GM12801 (cell line): ENCODE results near the gene THOP1.

ENCODE experiments used
- CTCF ChIP-seq: IDR thresholded peaks from one replicate; pipeline ENCODE4 v1.5.1; 2011; ENCODE audit warnings: control low read depth; ENCODE audit not compliant: insufficient read length; ENCODE audit errors: extremely low read depth

The THOP1 gene

DNA sequence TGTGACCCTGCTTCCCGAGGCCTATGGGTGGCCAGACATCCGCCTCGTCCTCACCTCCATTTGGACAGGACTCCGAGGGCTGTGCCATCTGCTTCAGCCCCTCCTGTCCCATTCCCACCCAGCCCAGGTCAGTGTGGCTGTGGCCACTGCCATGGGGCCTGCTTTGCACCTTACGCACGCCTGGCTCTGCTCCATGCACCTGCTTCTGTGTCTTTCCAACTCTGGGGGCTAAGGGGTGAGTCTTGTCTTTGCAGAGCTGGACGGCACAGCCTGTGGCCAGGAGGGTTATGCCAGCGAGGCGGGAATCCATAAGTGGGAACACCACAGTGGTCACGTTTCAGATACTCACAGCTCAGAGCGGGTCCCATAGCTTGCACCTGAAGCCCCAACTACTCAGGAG lies 29.1 kb downstream of the THOP1 start:
- no peak for TF ChIP-seq CTCF

DNA sequence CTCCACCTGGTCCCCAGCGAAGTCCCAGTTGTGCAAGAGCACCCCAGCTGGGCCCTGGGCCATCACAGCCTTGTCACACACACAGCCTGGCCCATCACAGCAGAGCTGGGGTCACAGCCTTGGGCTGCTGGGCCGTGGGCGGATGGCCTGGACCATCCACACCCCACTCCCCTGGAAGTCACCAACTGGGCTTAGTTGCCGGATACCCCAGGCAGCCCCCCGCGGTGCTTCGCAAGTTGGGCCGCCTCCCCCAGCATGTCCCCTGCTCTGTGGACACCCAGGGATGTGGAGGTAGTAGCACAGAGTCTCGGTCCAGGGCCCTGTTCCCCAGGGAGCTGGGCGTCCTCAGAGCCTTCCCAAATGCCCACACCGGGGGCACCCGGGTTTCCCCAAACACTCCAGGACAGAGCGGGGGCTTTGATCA lies 29.9 kb downstream of the THOP1 start:
- no peak for TF ChIP-seq CTCF

- TF ChIP-seq CTCF, result no peak
These were observed 30.6 kb downstream of the THOP1 start for GRCh38 chr19:2815923-2816322.

GRCh38 chr19:2816641-2817040 lies 31.3 kb downstream of the THOP1 start:
- TF ChIP-seq CTCF, result no peak

- peak; percentile 13 for TF ChIP-seq CTCF
These were observed 34.3 kb downstream of the THOP1 start, which contains the start of gene ZNF554 for GRCh38 chr19:2819540-2820111. Gene ZNF554 (plus strand): TSS chr19:2819868. CDS start chr19:2820072, 204 bp downstream.

DNA sequence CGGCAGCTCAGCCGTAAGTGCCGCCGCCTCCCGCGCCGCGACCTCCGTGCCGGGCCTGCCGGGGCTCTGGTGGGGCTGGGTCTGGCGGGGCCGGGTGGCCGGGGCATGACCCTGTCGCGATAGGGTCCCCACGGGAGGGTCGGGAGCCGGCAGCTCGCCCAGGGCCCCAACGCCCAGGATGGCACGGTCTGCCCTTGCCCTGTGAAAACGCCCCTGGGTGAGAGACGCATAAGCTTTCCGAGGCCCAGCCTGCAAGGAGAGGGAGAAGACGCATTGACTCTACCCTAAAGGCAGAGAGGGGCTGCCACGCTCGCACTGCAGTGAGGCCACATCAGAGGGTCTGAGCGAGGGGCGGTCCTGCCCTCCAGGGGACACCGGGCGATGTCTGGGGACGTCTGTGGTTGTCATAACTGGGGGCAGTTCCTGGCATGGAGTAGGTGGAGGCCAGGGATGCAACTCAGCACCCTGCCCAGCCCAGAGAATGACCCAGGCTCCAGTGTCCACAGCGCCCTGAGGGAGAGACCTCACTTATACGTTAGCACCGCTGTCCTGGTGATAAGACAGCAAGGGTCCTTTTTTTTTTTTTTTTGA lies 34.9 kb downstream of the THOP1 start:
- TF ChIP-seq CTCF, result no peak

DNA sequence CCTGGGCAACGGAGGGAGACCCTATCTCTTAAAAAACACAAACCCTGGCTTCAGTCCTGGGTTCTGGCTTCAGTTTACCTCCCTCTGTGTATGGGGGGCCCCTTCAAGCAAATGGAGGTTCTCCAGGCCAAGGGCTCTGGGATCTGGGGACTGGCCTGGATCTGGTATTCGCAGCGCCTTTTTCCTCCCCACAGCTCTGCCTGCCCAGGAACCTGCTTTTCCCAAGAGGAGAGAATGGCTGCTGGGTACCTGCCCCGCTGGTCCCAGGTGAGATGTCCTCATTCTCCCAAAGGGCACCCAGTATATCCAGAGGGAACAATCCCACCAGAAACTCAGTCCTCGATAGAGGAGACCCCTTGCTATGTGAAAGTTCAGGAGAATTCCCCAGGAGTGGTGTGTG lies 37.5 kb downstream of the THOP1 start:
- no peak for TF ChIP-seq CTCF
